ENCODE measurements around the gene CD96. TPM values are rescaled to one million over a fixed set of nuclear protein-coding genes. Genes with fewer than 3 reads are reported as not detected.

Gene CD96
- total RNA-seq, 1 experiment from 2014 or later: not detected

GRCh38 chr3:111566844-111567243, 24.8 kb downstream of the CD96 start:
- H3K27me3 ChIP-seq (ENCODE audit: low read length): no peaks in the 10 kb centered on the region
- TF ChIP-seq EZH2 (IDR thresholded peaks at IDR 0.05; ENCODE audit: low read length, unreplicated experiment): no peak
- TF ChIP-seq CTCF (conservative IDR thresholded peaks at IDR 0.05; ENCODE audit: low read depth, low read length): no peak
- TF ChIP-seq EZH2phosphoT487 (IDR thresholded peaks at IDR 0.05; ENCODE audit: borderline replicate concordance, low read length): no peak
- H3K27ac ChIP-seq (ENCODE audit: low read length): no peak overlapping the region
- no peaks in the 10 kb centered on the region for H3K9me2 ChIP-seq (replicated peaks; ENCODE audit: low read length)
- CTCF ChIA-PET: no interaction called here
- no peaks in the 10 kb centered on the region for H4K20me1 ChIP-seq (ENCODE audit: low read length)
- H3F3A ChIP-seq (ENCODE audit: low read length, unreplicated experiment): no peaks in the 10 kb centered on the region
- DNase-seq (no peak), ATAC-seq (no peak)
- no TSS peak for BruUV-seq (replicated peaks)
- intact Hi-C loops (cut with micrococcal nuclease): no loop called here
- no peaks in the 10 kb centered on the region for H3K79me2 ChIP-seq (ENCODE audit: low read length)
- H3K36me3 ChIP-seq (ENCODE audit: low read depth, low read length): no peaks in the 10 kb centered on the region
- H3K4me2 ChIP-seq (ENCODE audit: low read length): no peak overlapping the region
- H3K9me3 ChIP-seq (ENCODE audit: low read length): no peaks in the 10 kb centered on the region
- no peak overlapping the region for H3K9ac ChIP-seq (ENCODE audit: low read length)
- H2AFZ ChIP-seq (ENCODE audit: low read length): no peak overlapping the region
- no peak overlapping the region for H3K4me3 ChIP-seq (ENCODE audit: low read length)
- POLR2A ChIA-PET (ENCODE audit: unreplicated experiment): no interaction called here
- no peaks in the 10 kb centered on the region for H3K4me1 ChIP-seq (ENCODE audit: insufficient read depth, low read length)

- ChIA-PET CTCF (no interaction called here), POLR2A (ENCODE audit: unreplicated experiment) (no interaction called here)
- ATAC-seq: no peak
- TF ChIP-seq CTCF (conservative IDR thresholded peaks at IDR 0.05; ENCODE audit: low read depth, low read length) (no peak), EZH2 (IDR thresholded peaks at IDR 0.05; ENCODE audit: low read length, unreplicated experiment) (no peak)
- H2AFZ ChIP-seq (ENCODE audit: low read length): no peak overlapping the region
- no peaks in the 10 kb centered on the region for H3K27me3 ChIP-seq (ENCODE audit: low read length)
- no peak overlapping the region for H3K9ac ChIP-seq (ENCODE audit: low read length)
- no peak overlapping the region for H3K4me2 ChIP-seq (ENCODE audit: low read length)
- H3F3A ChIP-seq (ENCODE audit: low read length, unreplicated experiment): no peaks in the 10 kb centered on the region
- H3K9me3 ChIP-seq (ENCODE audit: low read length): no peaks in the 10 kb centered on the region
- no peak overlapping the region for H3K27ac ChIP-seq (ENCODE audit: low read length)
- no peak overlapping the region for H3K4me3 ChIP-seq (ENCODE audit: low read length)
- H3K4me1 ChIP-seq (ENCODE audit: insufficient read depth, low read length): no peaks in the 10 kb centered on the region
- H3K9me2 ChIP-seq (replicated peaks; ENCODE audit: low read length): no peaks in the 10 kb centered on the region
- H3K36me3 ChIP-seq (ENCODE audit: low read depth, low read length): no peaks in the 10 kb centered on the region
- no TSS peak for BruUV-seq (replicated peaks)
- no peaks in the 10 kb centered on the region for H4K20me1 ChIP-seq (ENCODE audit: low read length)
- H3K79me2 ChIP-seq (ENCODE audit: low read length): no peaks in the 10 kb centered on the region
- intact Hi-C loops (cut with micrococcal nuclease): no loop called here
- DNase-seq: no peak
Measured at GRCh38 chr3:111568355-111568754, 26.4 kb downstream of the CD96 start.

GRCh38 chr3:111568911-111569310, 26.9 kb downstream of the CD96 start:
- H2AFZ ChIP-seq (ENCODE audit: low read length): no peak overlapping the region
- POLR2A ChIA-PET (ENCODE audit: unreplicated experiment): no interaction called here

More at GRCh38 chr3:111568911-111569310, 26.9 kb downstream of the CD96 start:
- no peak for TF ChIP-seq EZH2 (IDR thresholded peaks at IDR 0.05; ENCODE audit: low read length, unreplicated experiment)
- no peak for TF ChIP-seq EZH2phosphoT487 (IDR thresholded peaks at IDR 0.05; ENCODE audit: borderline replicate concordance, low read length)
- no peak for TF ChIP-seq CTCF (conservative IDR thresholded peaks at IDR 0.05; ENCODE audit: low read depth, low read length)
- BruUV-seq (replicated peaks): no TSS peak
- Histone ChIP-seq H3K9me2 (replicated peaks; ENCODE audit: low read length) (no peaks in the 10 kb centered on the region), H3F3A (ENCODE audit: low read length, unreplicated experiment) (no peaks in the 10 kb centered on the region), H4K20me1 (ENCODE audit: low read length) (no peaks in the 10 kb centered on the region), H3K79me2 (ENCODE audit: low read length) (no peaks in the 10 kb centered on the region), H3K4me1 (ENCODE audit: insufficient read depth, low read length) (no peaks in the 10 kb centered on the region), H3K4me2 (ENCODE audit: low read length) (no peak overlapping the region), H3K27me3 (ENCODE audit: low read length) (no peaks in the 10 kb centered on the region), H3K36me3 (ENCODE audit: low read depth, low read length) (no peaks in the 10 kb centered on the region), H3K9me3 (ENCODE audit: low read length) (no peaks in the 10 kb centered on the region), H3K27ac (ENCODE audit: low read length) (no peak overlapping the region), H3K9ac (ENCODE audit: low read length) (no peak overlapping the region), H3K4me3 (ENCODE audit: low read length) (no peak overlapping the region)
- DNase-seq: no peak
- ATAC-seq: no peak
- intact Hi-C loops (cut with micrococcal nuclease): no loop called here
- CTCF ChIA-PET: no interaction called here
